RWPE1 (cell line): ENCODE data around the gene SPTLC3.

ENCODE experiments used
- CTCF ChIA-PET: fragments of 350-600 bp; sonication (Branson Sonifier 250); formaldehyde crosslinking; extraction: SDS; loops from one replicate; lab custom pipeline; 2021; lab: Yijun Ruan, JAX
- POLR2A ChIA-PET: fragments of 400-600 bp; formaldehyde crosslinking; extraction: SDS; loops from one replicate; lab custom pipeline; 2020; ENCODE audit warnings: antibody characterized with exemption; ENCODE audit not compliant: low non-redundant PET; lab: Yijun Ruan, JAX
- DNase-seq: peaks from one replicate; pipeline ENCODE4 v3.0.0; 2012; ENCODE audit warnings: low spot score
- H3K27ac ChIP-seq: fragments of 450-650 bp; 2 replicates; pipeline ENCODE4 v1.5.1; 2017
- TF ChIP-seq, protein P1 (sequence below): fragments of 450-650 bp; conservative IDR thresholded peaks from 2 replicates; pipeline ENCODE4 v1.5.1; 2017; ENCODE audit warnings: low read depth, mild to moderate bottlenecking

The SPTLC3 gene

DNA sequence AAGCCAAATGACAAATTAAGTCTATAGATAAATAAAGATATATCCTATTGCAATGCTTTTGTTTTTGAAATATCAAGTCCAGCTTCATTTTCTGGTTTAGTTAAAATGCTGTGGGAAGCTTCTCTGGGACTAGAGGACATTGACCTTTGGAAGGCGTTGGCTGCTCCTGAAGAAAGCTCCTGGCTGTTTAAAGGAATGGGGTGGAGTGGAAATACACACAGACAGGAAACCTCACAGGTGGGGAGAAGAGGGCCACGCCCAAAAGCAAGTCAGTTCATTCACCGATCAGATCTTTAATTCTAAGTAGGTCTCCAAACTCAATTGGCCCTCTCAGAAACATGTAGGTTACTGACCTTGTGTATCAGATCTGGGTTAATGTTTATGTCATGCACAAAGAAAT lies 59.6 kb downstream of the SPTLC3 start:
- DNase-seq = peak; percentile 58
- H3K27ac ChIP-seq = no peak overlapping the region
- ChIA-PET CTCF (interaction anchor here (0.7 kb wide), 1 partner anchor 1380 kb away, joined by 11 read pairs; no protein-coding TSS in a partner anchor), POLR2A (no interaction called here)
- TF ChIP-seq, protein P1, sequence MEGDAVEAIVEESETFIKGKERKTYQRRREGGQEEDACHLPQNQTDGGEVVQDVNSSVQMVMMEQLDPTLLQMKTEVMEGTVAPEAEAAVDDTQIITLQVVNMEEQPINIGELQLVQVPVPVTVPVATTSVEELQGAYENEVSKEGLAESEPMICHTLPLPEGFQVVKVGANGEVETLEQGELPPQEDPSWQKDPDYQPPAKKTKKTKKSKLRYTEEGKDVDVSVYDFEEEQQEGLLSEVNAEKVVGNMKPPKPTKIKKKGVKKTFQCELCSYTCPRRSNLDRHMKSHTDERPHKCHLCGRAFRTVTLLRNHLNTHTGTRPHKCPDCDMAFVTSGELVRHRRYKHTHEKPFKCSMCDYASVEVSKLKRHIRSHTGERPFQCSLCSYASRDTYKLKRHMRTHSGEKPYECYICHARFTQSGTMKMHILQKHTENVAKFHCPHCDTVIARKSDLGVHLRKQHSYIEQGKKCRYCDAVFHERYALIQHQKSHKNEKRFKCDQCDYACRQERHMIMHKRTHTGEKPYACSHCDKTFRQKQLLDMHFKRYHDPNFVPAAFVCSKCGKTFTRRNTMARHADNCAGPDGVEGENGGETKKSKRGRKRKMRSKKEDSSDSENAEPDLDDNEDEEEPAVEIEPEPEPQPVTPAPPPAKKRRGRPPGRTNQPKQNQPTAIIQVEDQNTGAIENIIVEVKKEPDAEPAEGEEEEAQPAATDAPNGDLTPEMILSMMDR = no peak

DNA sequence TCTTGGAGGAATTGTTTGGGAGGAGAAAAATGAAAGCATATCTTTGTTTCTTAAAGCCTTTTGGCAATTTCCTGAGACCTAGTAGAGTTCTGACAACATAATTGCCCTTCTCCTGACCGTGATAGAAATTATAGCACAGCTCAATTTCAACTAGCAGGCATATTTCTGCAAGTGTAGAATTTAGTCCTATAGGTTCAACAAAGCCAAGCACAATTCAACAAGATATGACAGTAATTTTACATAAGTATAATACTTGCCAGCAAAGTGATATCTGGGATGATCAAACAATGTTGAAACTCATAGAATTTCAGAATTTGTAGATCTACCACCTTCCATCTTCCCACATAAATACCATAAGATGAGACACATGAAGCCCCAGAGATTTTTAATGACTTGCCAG lies 73.1 kb downstream of the SPTLC3 start:
- H3K27ac ChIP-seq = no peak overlapping the region
- TF ChIP-seq, protein P1 = no peak
- no peak for DNase-seq
- POLR2A ChIA-PET = no interaction called here
- CTCF ChIA-PET = no interaction called here

DNA sequence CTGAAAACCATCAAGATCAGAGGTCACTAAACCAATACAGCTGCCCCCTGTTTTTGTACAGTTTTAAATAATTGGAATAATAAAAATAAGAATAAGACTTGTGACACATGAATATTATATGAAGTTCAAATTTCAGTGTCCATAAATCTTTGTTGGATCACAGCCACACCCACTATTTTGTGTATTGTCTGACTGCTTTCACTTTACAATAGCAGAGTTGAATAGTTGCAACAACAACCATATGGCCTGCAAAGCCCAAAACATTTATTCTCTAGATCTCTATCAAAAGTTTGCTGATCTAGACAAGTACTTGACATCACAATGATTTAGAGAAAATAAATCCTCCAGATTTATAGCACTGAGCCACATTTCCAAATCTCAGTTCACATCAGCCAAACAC lies 73.6 kb downstream of the SPTLC3 start:
- POLR2A ChIA-PET = no interaction called here
- no peak overlapping the region for H3K27ac ChIP-seq
- TF ChIP-seq, protein P1 = no peak
- CTCF ChIA-PET = no interaction called here
- DNase-seq = no peak

DNA sequence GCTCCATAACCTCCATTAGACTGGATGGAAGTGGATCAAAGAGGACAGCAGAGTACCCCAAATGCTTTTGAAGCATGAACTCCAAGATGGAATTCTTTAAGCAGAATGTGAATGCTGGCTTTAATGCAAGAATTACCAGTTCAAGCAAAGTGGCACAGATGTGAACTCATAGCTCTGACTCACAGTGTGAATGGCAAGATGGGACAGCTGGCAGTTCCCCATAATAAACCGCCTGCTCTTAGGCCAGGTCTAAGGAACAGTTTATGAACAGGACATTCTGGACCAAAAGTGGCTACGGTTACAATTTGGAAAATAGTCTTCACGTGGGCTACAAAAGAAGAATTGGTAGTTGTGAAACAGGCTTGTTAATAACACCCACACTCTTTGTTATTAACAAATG lies 76.5 kb downstream of the SPTLC3 start:
- TF ChIP-seq, protein P1 = no peak
- no peak overlapping the region for H3K27ac ChIP-seq
- CTCF ChIA-PET = no interaction called here
- POLR2A ChIA-PET = no interaction called here
- no peak for DNase-seq

DNA sequence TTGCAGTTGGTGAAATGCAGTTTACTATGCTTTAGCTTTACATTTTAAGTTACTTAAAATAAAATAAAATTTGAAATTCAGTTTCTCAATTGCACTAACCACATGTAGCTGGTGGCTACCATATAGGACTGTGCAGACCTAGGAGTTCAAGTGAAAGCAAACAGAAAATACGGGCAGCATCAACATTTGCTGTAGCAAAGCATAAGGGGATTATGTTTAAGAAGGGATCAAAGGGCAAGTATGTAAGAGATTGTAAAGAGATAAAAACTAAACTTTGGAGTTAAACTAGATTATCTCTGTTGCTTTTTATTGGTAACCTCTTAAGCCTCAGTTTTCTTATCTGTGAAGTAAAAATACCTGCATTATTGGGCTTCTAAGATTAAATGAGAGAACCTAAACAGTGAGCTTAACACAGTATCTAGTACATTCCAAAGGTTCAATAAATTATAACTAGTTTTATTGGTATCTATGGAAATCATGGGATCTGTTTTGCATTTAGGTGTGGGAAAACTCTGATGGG lies 81.2 kb downstream of the SPTLC3 start:
- POLR2A ChIA-PET = no interaction called here
- no peak overlapping the region for H3K27ac ChIP-seq
- TF ChIP-seq, protein P1 = no peak
- no peak for DNase-seq
- CTCF ChIA-PET = no interaction called here

DNA sequence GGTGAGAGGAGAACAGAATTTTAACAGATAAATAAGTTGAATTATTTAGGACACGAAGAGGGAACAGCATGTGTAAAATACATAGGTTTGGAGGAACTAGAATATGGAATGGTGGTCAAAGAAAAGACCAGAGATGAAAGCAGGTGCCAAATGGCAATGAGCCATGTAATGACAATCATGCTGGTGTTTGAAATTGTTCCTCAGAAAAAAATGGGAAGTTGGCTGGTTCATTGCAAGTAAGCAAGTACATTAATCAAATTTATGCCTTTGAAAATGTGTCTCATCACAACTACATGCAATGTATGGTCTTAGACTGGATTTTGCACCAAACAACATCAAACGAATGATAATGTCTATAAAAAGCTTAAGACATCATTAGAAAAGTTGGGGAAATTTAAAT lies 83.3 kb downstream of the SPTLC3 start:
- CTCF ChIA-PET = interaction anchor here (0.5 kb wide), 1 partner anchor 13 kb away, joined by 3 read pairs; no protein-coding TSS in a partner anchor

More for the DNA sequence above, 83.3 kb downstream of the SPTLC3 start:
- no peak overlapping the region for H3K27ac ChIP-seq
- DNase-seq = no peak
- TF ChIP-seq, protein P1 = no peak
- POLR2A ChIA-PET = no interaction called here
